Muscle of back (tissue), 11 donors: ENCODE results near the gene OVCA2. TPM values are rescaled to one million over a fixed set of nuclear protein-coding genes. Genes with fewer than 3 reads are reported as not detected.
"Not testable (repeated sequence)": the region's sequence is repeated elsewhere in the genome, so short reads cannot be mapped to it uniquely, and the experiment has no call there.

Experiments used
- DNase-seq, 3 donors: peaks; one replicate each; pipeline versions ENCODE4 v3.0.0 to v3.0.0-alpha.2; 2013
- polyA plus RNA-seq, 10 donors: library from polyadenylated mRNA; unstranded; fragments of 120-200 nt; gene quantifications; one replicate each; pipeline ENCODE4 v1.2.1, GENCODE V29; 2013; ENCODE audit not compliant: insufficient read length in 10 of 10

OVCA2 gene
- polyA plus RNA-seq, 10 donors: 6.5 to 15.3 (median 10.6) TPM

- no peak for DNase-seq
These were observed 29.3 kb upstream of the OVCA2 start for GRCh38 chr17:2012499-2012898.

- not testable (repeated sequence) for DNase-seq
These were observed 28.4 kb upstream of the OVCA2 start for GRCh38 chr17:2013220-2013993.

GRCh38 chr17:2013994-2014317 lies 27.9 kb upstream of the OVCA2 start:
- DNase-seq: no peak

GRCh38 chr17:2015314-2015713 lies 26.5 kb upstream of the OVCA2 start:
- no peak for DNase-seq

GRCh38 chr17:2016494-2016893 lies 25.3 kb upstream of the OVCA2 start:
- DNase-seq: no peak

GRCh38 chr17:2017274-2017941 lies 24.4 kb upstream of the OVCA2 start:
- DNase-seq: no peak

GRCh38 chr17:2018716-2019510 lies 22.9 kb upstream of the OVCA2 start:
- DNase-seq: no peak

GRCh38 chr17:2019723-2020122 lies 22.1 kb upstream of the OVCA2 start:
- DNase-seq: no peak

DNA sequence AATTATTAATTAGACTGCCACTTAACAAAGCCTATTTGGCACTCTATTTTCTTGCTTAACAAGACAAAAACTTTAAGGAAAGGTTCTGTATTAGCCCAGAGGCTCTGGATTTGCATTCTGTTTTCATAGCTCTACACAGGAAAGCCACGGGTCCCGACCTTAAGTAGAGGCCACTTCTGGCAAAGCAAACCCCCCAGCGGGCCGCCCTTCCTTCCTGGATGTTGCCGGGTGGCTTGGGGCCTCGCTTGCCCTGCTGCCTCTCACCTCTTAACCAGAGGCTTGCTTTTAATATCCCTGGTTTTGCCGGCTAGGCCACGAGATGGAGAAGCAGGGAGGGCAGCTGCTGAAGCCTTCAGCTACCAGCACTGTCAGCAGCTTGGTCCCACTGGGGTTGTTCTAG lies 21.1 kb upstream of the OVCA2 start:
- no peak for DNase-seq

GRCh38 chr17:2022647-2023240 lies 19.1 kb upstream of the OVCA2 start:
- no peak for DNase-seq

- no peak for DNase-seq
These were observed 18.6 kb upstream of the OVCA2 start for GRCh38 chr17:2023256-2023655.

DNA sequence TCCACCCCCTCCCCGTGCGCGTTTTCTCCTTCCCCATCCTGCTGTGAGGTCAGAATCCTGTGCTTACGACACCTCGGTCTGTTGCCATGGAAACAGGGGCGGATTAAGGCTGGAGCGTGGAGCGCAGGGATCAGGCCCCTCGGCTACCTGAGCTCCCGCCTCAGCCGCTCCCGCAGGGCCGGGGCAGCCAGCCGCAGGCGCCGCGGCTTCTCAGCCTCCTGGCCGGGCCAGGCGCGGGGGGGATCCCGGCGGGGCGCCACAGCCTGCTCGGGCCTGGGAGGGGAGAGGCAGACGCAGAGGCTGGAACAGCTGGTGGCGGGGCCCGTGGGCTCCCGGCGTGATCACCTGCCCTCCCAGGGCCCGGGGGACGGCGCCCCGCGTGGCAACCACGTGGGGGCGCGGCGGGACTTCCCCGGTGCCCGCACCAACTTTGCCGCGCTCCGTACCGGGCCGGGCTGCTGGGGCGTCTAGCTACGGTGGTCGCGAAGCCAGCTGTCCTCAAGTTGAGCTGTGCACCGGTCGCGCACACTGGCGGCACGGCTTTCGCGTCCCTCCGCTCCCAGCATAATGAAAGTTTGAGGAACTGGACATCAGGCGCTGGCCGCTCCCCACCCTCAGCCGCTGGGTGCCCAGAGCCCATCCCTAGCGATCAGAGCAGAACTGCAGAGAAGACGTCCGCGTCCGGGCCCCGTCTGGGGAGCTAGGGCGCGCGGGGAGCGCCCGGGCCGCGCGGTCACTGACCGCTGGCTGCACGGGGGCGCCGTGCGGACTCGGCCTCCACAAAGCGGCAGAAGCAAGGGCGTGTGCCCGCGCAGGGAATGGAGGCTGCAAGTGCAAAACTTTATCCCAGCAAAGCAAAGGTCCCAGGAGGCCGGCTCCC lies 17.9 kb upstream of the OVCA2 start:
- peak in 2 of 3 donors; percentile 47 to 64 for DNase-seq

- DNase-seq: peak in 1 of 3 donors; percentile 53
These were observed 17.1 kb upstream of the OVCA2 start for GRCh38 chr17:2024572-2025219.

- peak in 2 of 3 donors; percentile 57 to 72 for DNase-seq
These were observed 16.6 kb upstream of the OVCA2 start, which contains the start of gene RTN4RL1 for GRCh38 chr17:2025220-2025621. RTN4RL1 (minus strand) TSS chr17:2025334; CDS start chr17:2024865, 469 bp downstream.

DNA sequence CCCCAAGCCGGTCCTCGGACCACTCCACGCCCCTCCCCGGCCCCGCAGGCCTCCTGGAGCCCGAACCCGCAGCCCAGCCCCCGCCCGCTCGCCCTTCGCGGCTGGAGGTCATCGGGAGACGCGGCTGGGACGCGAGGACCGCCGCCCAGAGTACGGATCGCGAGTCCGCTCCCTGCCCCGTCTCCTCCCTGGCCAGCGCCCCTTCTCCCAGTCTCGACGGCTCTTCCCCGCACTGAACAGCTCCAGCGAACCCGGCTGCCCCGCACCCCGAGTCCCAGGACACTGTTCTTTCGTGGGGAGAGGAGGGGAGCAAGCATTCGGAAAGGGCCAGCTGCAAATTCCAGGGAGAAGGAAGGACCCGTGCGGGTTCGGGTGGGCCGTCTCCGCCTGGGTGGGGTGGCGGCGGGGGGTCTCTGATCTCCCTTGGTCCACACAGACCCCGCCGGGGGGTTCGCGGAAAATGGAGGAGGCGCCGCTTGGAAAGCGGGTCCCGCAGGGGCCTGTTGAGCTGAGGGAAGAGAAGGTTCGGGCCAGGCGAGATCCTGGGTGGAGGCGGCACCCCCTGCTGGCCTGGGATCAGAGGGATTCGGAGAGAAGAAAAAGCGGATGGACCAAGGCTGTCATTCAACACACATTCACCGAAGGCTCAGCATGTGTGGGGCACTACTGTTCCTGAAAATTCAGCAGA lies 16.1 kb upstream of the OVCA2 start:
- DNase-seq: peak in 2 of 3 donors; percentile 43 to 71

DNA sequence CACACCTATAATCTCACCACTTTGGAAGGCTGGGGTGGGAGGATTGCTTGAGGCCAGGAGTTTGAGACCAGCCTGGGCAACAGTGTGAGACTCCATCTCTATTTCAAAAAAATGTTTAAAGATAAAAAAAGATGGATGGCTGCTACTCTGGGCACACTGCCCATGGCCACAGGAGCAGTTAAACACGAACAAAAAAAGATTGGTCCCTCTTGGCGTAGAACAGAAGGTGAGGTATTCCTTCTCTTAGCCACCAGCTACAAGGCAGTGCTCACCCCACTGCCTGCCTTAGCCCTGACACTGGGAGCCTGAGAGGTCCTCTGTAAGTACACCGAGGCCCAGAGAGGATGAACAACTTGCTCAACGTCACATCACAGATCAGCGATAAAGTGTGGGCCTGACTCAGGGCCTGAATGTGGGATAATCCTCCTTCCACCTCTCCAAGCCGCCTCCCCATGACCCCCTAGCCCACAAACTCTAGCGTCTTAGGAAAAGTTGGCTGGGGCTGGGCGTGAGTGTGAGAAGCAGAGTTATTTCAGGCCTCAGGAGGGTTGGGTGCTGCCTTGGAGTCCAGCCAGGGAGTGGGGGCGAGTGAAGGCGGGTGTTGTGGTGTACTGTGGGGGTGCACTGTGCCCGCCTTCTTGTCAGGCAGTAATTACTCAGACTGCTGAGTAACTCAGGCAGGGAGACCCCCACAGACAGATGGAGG lies 14.1 kb upstream of the OVCA2 start:
- DNase-seq: no peak

DNA sequence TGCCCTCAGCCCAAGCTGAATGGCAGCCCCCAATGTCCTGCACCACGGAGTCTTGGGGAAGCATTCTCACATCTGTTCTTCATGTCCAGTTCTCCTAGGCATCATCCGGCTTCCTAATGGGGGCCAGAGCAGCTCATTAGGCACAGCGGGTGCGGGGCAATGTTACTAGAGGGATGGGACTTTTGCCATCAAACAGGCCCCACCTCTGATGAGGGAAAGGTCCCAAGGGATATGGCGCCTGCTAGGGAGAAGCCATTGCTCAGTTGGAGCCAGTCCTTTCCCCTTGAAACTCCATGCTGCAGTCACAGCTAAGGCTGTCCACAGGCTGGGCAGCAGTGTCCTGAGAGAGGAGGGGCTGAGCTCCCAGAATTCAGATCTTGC lies 13.6 kb upstream of the OVCA2 start:
- DNase-seq: no peak

DNA sequence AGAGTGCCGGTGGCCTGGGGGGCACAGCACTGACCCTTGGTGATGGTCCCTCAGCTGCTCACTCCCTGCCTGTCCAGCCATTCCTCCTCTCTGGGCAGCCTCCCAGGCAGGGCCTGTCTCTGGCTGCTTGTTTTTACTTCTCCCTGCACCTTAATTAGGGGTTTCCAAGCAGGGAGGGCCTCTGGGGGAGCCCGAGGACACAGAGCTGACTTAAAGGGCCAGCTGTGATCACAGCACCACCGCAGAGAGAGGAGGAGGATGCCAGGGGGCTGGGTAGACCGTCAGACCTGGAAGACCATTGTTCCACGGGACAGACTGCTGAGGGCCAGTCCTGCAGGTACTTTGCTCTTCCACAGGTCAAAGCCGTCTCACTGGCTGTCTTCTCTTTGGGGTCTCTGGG lies 13.1 kb upstream of the OVCA2 start:
- no peak for DNase-seq
